A673 (cell line): ENCODE measurements around the gene KATNBL1.

Experiments used
- CTCF ChIP-seq: fragments of 300-800, 200-600 bp; sonication (generic); conservative IDR thresholded peaks from 2 replicates; pipeline ENCODE4 v1.5.1; 2017; ENCODE audit warnings: low read depth, mild to moderate bottlenecking, antibody characterized with exemption, low read length, moderate library complexity, mixed read lengths
- EZH2 ChIP-seq: fragments of 200-600 bp; sonication (generic); IDR thresholded peaks from 2 replicates; pipeline ENCODE4 v1.6.1; 2017; ENCODE audit warnings: borderline replicate concordance, low read depth, mild to moderate bottlenecking, mixed read lengths, antibody characterized with exemption, low read length; ENCODE audit not compliant: poor library complexity, severe bottlenecking

GRCh38 chr15:34107315-34107714 is 102.6 kb downstream of the KATNBL1 start:
- no peak for TF ChIP-seq CTCF
- TF ChIP-seq EZH2, result no peak
